ENCODE measurements around the gene ANKDD1B. TPM values are rescaled to one million over a fixed set of nuclear protein-coding genes. Genes with fewer than 3 reads are reported as not detected.
"Not testable (repeated sequence)": the region's sequence is repeated elsewhere in the genome, so short reads cannot be mapped to it uniquely, and the experiment has no call there.

The ANKDD1B gene
- total RNA-seq, result under 1 TPM in 2 of 4 donors, not detected in 2; 0.19 to 0.95 TPM

DNA sequence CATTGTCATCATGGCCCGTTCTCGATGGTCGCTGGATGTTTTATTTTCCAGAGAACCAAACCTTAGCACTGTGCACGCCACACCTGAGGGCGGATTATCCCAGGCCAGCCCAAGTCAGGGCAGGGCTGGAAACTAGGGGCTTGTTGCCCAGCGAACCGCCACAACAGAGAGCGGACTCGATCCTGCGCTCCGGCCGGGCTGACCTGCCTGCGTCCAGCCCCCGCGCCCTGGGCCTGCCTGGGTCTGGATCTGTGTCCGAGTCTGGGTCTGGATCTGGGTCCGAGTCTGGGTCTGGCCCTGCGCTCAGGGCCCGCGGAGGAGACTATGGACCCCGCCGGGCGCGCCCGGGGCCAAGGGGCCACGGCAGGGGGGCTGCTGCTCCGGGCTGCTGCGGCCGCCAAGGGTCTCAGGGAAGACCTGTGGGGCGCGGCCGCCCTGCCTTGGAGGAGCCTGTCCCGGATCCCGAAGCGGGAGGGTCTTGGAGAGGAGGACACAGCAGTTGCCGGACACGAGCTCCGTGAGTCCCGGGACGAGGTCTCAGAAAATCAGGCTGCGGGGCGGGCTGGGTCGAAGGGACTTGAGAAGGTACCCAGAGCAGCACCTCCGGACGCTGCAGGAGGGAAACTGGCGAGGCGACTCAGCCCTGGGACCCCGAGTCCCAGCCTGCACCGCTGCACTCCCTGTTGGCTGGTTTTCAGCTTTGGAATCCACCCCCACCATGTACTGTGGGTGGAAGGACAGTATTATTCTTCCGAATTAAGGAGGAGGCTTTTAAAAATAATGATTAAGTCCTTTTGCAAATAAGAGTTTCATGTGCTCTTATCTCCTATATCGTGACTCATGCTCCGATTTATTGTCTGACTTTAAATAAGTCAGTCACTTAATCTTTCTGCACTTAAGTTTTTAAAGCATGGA, at the start of gene ANKDD1B:
ANKDD1B (plus strand) TSS at position 143 of the 915 bp plus-strand sequence; CDS start at position 325, 182 bp downstream.
- no peaks in the 10 kb centered on the region for H3K9me3 ChIP-seq
- TF ChIP-seq, protein P1, sequence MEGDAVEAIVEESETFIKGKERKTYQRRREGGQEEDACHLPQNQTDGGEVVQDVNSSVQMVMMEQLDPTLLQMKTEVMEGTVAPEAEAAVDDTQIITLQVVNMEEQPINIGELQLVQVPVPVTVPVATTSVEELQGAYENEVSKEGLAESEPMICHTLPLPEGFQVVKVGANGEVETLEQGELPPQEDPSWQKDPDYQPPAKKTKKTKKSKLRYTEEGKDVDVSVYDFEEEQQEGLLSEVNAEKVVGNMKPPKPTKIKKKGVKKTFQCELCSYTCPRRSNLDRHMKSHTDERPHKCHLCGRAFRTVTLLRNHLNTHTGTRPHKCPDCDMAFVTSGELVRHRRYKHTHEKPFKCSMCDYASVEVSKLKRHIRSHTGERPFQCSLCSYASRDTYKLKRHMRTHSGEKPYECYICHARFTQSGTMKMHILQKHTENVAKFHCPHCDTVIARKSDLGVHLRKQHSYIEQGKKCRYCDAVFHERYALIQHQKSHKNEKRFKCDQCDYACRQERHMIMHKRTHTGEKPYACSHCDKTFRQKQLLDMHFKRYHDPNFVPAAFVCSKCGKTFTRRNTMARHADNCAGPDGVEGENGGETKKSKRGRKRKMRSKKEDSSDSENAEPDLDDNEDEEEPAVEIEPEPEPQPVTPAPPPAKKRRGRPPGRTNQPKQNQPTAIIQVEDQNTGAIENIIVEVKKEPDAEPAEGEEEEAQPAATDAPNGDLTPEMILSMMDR (IDR thresholded peaks at IDR 0.05), result no peak
- H3K36me3 ChIP-seq, result no peaks in the 10 kb centered on the region
- DNase-seq, result no peak
- intact Hi-C loops (cut with DNase I), result no loop called here
- peaks cover 6 to 24% (median 11%) of the 10 kb centered on the region in 3 donors for H3K4me1 ChIP-seq
- peak within 1 kb of the TSS; percentile 51 to 68 (median 58) for H3K27ac ChIP-seq
- 2 to 6% methylated on average over 20 to 34 of the region's 52 CpGs for WGBS, 2 donors
- peak within 1 kb of the TSS; percentile 44 to 78 (median 54) for H3K4me3 ChIP-seq
- H3K27me3 ChIP-seq, result no peaks in the 10 kb centered on the region

DNA sequence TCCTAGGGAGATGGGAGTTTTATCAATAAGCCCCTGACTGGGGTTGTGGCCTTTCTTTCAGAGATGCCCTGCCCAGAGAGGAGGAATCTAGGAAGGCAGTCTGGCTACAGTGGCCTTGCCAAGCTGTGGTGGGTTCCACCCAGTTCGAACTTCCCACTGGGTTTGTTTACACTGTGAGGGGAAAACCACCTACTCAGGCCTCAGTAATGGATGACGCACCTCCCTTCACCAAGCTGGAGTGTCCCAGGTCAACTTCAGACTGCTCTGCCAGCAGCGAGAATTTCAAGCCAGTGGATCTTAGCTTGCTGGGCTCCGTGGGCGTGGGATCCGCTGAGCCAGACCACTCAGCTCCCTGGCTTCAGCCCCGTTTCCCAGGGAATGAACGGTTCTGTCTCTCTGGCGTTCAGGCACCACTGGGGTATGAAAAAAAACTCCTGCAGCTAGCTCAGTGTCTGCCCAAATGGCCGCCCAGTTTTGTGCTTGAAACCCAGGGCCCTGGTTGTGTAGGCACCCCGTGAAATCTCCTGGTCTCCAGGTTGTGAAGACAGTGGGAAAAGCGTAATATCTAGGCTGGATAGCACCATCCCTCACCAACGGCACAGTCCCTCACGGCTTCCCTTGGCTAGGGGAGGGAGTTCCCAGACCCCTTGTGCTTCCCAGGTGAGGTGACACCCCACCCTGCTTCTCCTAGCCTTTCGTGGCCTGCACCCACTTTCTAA, 45.1 kb upstream of the ANKDD1B start:
- H3K9me3 ChIP-seq; intact Hi-C loops (cut with DNase I); DNase-seq; H3K27me3 ChIP-seq: not testable (repeated sequence)
- Histone ChIP-seq H3K4me3 (peak overlapping the region in 1 of 4 donors; percentile 19), H3K27ac (peak overlapping the region; percentile 20 to 80 (median 46)), H3K36me3 (peaks cover 0 to 11% (median 0%) of the 10 kb centered on the region in 3 donors), H3K4me1 (peaks cover 16 to 34% (median 21%) of the 10 kb centered on the region in 3 donors)
- WGBS, 2 donors, result 63 to 70% methylated on average over 2 to 12 of the region's 15 CpGs

DNA sequence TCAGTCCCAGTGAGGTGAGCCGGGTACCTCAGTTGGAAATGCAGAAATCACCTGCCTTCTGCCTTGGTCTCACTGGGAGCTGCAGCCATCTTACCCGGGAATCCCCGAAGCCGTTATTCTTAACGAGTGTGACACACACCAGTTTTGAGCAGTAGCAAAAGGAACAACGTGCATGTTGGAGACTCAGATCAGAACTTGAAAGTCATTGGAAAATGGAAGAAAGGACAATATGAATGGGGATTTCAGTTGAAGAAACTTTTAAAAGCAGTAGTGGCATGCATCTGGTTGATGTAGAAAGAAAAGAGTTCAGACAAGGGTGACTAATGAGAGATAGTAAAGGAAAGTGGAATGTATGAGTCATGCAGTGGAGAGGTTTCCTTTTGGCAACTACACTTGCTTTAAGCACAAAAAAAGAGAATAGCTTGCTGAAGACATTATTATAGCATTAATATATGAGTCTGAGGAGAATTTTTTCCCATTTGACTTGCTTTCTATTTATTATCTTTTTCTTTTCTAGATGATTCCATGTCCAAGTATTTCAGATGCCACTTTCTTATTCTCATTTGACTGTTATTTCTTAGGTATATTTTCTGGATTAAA, 44.4 kb upstream of the ANKDD1B start:
- peak overlapping the region; percentile 20 to 80 (median 46) for H3K27ac ChIP-seq
- intact Hi-C loops (cut with DNase I), result no loop called here
- no peak for TF ChIP-seq POLR2A (IDR thresholded peaks at IDR 0.05)
- TF ChIP-seq, protein P1 (IDR thresholded peaks at IDR 0.05), result no peak
- H3K4me1 ChIP-seq, result peaks cover 16 to 34% (median 21%) of the 10 kb centered on the region in 3 donors
- peaks cover 0 to 9% (median 0%) of the 10 kb centered on the region in 3 donors for H3K9me3 ChIP-seq
- H3K36me3 ChIP-seq, result peaks cover 0 to 11% (median 0%) of the 10 kb centered on the region in 3 donors
- WGBS, 2 donors, result 11 to 22% methylated on average over 5 to 6 of the region's 6 CpGs
- DNase-seq, result no peak
- peak overlapping the region in 1 of 4 donors; percentile 19 for H3K4me3 ChIP-seq
- no peaks in the 10 kb centered on the region for H3K27me3 ChIP-seq

DNA sequence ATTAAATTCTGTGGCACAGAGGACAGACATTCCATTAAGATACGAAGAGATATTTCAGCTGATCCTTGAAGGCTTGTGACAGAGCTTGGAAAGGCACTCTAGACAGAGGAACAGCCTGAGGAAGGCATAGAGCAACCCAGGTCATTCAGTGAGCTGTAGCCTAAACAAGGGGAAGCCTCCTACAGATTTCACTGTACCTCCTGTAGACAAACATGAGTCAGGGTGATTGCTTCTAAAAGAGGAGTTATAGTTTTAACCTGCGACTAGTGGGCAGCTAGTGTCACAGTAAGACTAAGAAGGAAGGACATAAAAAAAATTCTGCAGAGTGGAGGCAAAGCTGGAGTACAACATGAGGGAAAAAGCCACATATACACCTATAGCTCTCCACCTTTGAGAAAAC, 43.5 kb upstream of the ANKDD1B start:
- peak overlapping the region in 3 of 4 donors; percentile 4 to 40 (median 19) for H3K27ac ChIP-seq
- H3K4me1 ChIP-seq, result peaks cover 16 to 34% (median 21%) of the 10 kb centered on the region in 3 donors
- H3K36me3 ChIP-seq, result peaks cover 0 to 11% (median 0%) of the 10 kb centered on the region in 3 donors
- H3K9me3 ChIP-seq, result peaks cover 0 to 9% (median 0%) of the 10 kb centered on the region in 3 donors
- no peak for DNase-seq
- intact Hi-C loops (cut with DNase I), result no loop called here
- no peaks in the 10 kb centered on the region for H3K27me3 ChIP-seq
- no peak overlapping the region for H3K4me3 ChIP-seq
- 32 to 33% methylated on average over 2 of the region's 2 CpGs for WGBS, 2 donors
- TF ChIP-seq, protein P1 (IDR thresholded peaks at IDR 0.05), result no peak
- no peak for TF ChIP-seq POLR2A (IDR thresholded peaks at IDR 0.05)

GRCh38 chr5:75568202-75568601, 43.1 kb upstream of the ANKDD1B start:
- no peak overlapping the region for H3K4me3 ChIP-seq
- no peak for DNase-seq
- WGBS, 2 donors, result 60 to 67% methylated on average over 2 of the region's 2 CpGs
- no peaks in the 10 kb centered on the region for H3K27me3 ChIP-seq
- peaks cover 0 to 12% (median 0%) of the 10 kb centered on the region in 3 donors for H3K36me3 ChIP-seq
- intact Hi-C loops (cut with DNase I), result no loop called here
- H3K4me1 ChIP-seq, result peaks cover 16 to 34% (median 21%) of the 10 kb centered on the region in 3 donors
- H3K9me3 ChIP-seq, result peaks cover 0 to 6% (median 0%) of the 10 kb centered on the region in 3 donors
- H3K27ac ChIP-seq, result no peak overlapping the region
- no peak for TF ChIP-seq POLR2A (IDR thresholded peaks at IDR 0.05)
- TF ChIP-seq, protein P1 (IDR thresholded peaks at IDR 0.05), result no peak
